Mononuclear cell (primary cell): ENCODE results near the gene FAP. TPM values are rescaled to one million over a fixed set of nuclear protein-coding genes. Genes with fewer than 3 reads are reported as not detected.

Experiments
- H3K27me3 ChIP-seq: 2 replicates; pipeline ENCODE4 v1.6.0; 2011; ENCODE audit warnings: low read length, control low read depth; ENCODE audit not compliant: insufficient read depth
- H3K4me1 ChIP-seq: 2 replicates; pipeline ENCODE4 v1.5.1; 2011; ENCODE audit warnings: mild to moderate bottlenecking, low read length, control low read depth; ENCODE audit not compliant: insufficient read depth
- H3K4me3 ChIP-seq: 2 replicates; pipeline ENCODE4 v1.5.1; 2011; ENCODE audit warnings: mild to moderate bottlenecking, low read length, moderate library complexity
- H3K9me3 ChIP-seq: 2 replicates; pipeline ENCODE4 v1.5.1; 2011; ENCODE audit warnings: low read depth, mild to moderate bottlenecking, control low read depth, low read length
- total RNA-seq: library from RNA; depleted of rRNA; stranded (reverse); fragments of >200 nt; gene quantifications from one replicate; pipeline ENCODE4 v1.2.3, GENCODE V29; 2012

Gene FAP, protein sequence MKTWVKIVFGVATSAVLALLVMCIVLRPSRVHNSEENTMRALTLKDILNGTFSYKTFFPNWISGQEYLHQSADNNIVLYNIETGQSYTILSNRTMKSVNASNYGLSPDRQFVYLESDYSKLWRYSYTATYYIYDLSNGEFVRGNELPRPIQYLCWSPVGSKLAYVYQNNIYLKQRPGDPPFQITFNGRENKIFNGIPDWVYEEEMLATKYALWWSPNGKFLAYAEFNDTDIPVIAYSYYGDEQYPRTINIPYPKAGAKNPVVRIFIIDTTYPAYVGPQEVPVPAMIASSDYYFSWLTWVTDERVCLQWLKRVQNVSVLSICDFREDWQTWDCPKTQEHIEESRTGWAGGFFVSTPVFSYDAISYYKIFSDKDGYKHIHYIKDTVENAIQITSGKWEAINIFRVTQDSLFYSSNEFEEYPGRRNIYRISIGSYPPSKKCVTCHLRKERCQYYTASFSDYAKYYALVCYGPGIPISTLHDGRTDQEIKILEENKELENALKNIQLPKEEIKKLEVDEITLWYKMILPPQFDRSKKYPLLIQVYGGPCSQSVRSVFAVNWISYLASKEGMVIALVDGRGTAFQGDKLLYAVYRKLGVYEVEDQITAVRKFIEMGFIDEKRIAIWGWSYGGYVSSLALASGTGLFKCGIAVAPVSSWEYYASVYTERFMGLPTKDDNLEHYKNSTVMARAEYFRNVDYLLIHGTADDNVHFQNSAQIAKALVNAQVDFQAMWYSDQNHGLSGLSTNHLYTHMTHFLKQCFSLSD
- not detected for total RNA-seq

GRCh38 chr2:162243294-162243693 lies at the start of gene FAP:
Gene FAP (minus strand): TSS chr2:162243445. CDS start chr2:162243327, 118 bp downstream.
- H3K27me3 ChIP-seq = peaks cover 2% of the 10 kb centered on the region
- H3K9me3 ChIP-seq = no peaks in the 10 kb centered on the region
- no peak within 1 kb of the TSS for H3K4me3 ChIP-seq
- H3K4me1 ChIP-seq = no peaks in the 10 kb centered on the region

DNA sequence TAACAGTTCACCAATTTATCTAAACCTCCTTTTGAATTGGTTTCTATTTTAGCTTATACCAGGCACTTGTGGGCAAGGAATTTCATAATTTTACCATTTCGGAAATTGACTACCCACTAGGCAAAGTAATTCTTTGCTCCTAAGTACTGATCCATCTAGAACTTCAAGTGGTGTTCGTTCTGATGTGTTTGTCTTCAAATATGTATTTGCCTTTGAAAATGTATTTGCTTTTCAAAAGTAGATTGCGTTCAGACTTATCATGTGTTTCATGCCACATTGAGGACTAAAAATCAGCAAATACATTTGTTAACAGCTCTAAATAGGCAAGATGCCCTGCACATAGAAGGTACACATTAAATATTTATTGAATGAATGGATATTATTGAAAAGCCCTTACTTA lies 48.5 kb upstream of the FAP start:
- Histone ChIP-seq H3K4me3 (no peak overlapping the region), H3K9me3 (no peaks in the 10 kb centered on the region), H3K27me3 (no peaks in the 10 kb centered on the region), H3K4me1 (no peaks in the 10 kb centered on the region)

- no peaks in the 10 kb centered on the region for H3K9me3 ChIP-seq
- H3K4me1 ChIP-seq = no peaks in the 10 kb centered on the region
- H3K27me3 ChIP-seq = no peaks in the 10 kb centered on the region
- H3K4me3 ChIP-seq = no peak overlapping the region
These were observed 39.6 kb upstream of the FAP start for GRCh38 chr2:162282765-162283425.

GRCh38 chr2:162280654-162281053 lies 37.4 kb upstream of the FAP start:
- Histone ChIP-seq H3K4me1 (no peaks in the 10 kb centered on the region), H3K4me3 (no peak overlapping the region), H3K27me3 (no peaks in the 10 kb centered on the region), H3K9me3 (no peaks in the 10 kb centered on the region)

GRCh38 chr2:162277381-162277780 lies 34.1 kb upstream of the FAP start:
- no peaks in the 10 kb centered on the region for H3K27me3 ChIP-seq
- no peak overlapping the region for H3K4me3 ChIP-seq

GRCh38 chr2:162267996-162268395 lies 24.8 kb upstream of the FAP start:
- H3K4me1 ChIP-seq = no peaks in the 10 kb centered on the region
- no peaks in the 10 kb centered on the region for H3K27me3 ChIP-seq
- no peak overlapping the region for H3K4me3 ChIP-seq
- no peaks in the 10 kb centered on the region for H3K9me3 ChIP-seq

More at GRCh38 chr2:162277381-162277780, 34.1 kb upstream of the FAP start:
- no peaks in the 10 kb centered on the region for H3K9me3 ChIP-seq
- no peaks in the 10 kb centered on the region for H3K4me1 ChIP-seq

DNA sequence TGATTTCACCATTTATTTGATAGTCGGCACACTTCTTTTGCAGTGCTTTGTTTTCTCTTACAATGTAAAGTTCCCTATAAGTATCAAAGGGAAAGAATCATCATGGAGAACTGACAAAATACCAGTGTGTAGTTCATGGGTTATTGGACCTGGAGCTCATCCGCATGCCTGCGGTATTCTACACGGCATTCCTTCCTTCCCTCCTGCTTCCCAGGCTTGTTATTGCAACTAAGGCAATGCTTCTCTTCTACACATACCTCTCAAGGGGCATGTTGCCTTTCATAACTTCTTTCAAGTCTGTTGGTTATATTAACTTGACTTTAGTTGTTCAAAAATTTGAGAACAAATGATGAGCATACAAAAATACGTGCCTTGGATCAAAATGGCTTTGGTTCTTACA lies 24.3 kb upstream of the FAP start:
- Histone ChIP-seq H3K4me3 (no peak overlapping the region), H3K9me3 (no peaks in the 10 kb centered on the region), H3K27me3 (no peaks in the 10 kb centered on the region), H3K4me1 (no peaks in the 10 kb centered on the region)

DNA sequence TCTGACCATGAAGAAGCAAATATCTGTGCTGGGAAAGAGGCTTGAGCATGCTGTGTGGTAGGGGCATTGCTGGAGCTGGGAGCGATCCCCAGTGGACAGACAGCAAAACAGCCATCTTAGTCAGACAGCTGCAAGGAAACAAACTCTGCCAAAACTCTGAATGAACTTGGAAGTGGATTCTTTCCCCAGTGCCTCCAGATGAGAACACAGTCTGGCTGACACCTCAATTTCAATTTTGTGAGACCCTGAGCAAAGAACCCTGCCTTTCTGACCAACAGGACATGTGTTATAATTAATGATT lies 23.2 kb upstream of the FAP start:
- Histone ChIP-seq H3K4me1 (peaks cover 7% of the 10 kb centered on the region), H3K9me3 (no peaks in the 10 kb centered on the region), H3K4me3 (no peak overlapping the region), H3K27me3 (no peaks in the 10 kb centered on the region)

GRCh38 chr2:162265666-162266459 lies 22.6 kb upstream of the FAP start:
- H3K4me1 ChIP-seq = peaks cover 9% of the 10 kb centered on the region
- H3K9me3 ChIP-seq = no peaks in the 10 kb centered on the region
- H3K27me3 ChIP-seq = no peaks in the 10 kb centered on the region
- H3K4me3 ChIP-seq = no peak overlapping the region

DNA sequence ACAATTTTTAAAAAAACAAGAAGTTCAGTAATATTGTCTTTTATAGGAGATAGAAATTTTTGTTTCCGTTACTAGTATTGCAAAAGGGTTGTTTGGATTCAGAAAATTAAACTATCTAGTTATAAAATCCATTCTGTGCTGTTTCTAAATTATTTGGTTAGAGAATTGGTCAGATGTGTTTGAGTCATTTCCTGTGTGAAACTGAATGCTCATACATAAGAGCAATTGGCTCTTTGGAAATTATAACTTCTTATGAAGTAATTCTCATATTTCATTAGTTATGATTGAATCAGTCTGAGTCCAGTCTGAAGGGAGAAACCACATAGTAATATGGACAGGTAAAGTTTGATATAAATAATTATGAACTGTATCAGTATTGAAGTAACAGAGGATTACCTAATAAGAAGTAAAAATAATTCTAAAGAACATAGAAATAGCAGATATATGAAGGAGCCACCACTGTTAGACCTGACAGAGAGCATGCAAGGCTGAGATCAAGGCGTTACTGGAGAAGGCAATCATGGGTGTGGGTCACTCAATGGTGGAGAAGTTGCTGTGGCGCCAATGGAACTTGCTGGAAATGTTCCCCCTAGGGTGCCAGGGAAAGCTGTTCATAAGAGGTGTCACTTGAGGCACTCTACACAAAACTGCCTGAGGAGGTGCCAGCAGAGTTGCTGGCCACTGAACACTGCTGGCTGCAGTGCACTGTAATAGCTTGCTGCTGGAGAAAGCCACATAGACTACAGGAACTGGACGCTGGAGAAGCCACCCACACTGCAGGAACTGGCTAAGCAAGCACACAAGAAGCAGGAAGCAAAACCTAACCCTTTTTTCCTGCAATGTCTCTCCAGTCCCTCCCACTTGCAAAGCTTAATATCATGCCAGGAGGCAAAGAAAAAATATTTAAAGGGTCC lies 18.0 kb upstream of the FAP start:
- Histone ChIP-seq H3K27me3 (no peaks in the 10 kb centered on the region), H3K4me1 (peaks cover 20% of the 10 kb centered on the region), H3K4me3 (no peak overlapping the region), H3K9me3 (no peaks in the 10 kb centered on the region)

DNA sequence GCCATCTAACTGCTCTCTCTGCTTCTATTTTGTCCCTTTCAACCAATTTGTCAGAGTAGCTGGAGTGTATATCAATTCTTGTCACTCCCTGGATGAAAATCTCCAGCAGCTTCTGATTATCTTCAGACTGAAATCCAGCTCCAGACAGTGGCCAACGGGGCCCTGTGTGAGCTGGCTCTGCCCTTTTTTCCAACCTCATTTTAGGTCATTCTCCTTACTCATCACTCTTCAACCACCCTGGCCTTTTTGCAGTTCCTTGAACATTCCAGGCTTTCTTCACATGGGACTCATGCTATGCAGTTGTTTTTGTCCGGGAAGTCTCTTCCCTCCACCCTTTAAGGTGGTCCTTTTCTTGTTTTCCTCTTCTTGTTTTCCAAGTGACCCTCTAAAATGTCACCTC lies 15.4 kb upstream of the FAP start:
- H3K27me3 ChIP-seq = no peaks in the 10 kb centered on the region
- H3K4me1 ChIP-seq = peaks cover 28% of the 10 kb centered on the region
- H3K9me3 ChIP-seq = no peaks in the 10 kb centered on the region
- H3K4me3 ChIP-seq = no peak overlapping the region

- Histone ChIP-seq H3K27me3 (no peaks in the 10 kb centered on the region), H3K9me3 (no peaks in the 10 kb centered on the region), H3K4me3 (no peak overlapping the region), H3K4me1 (peaks cover 28% of the 10 kb centered on the region)
These were observed 14.9 kb upstream of the FAP start for GRCh38 chr2:162258169-162258568.

GRCh38 chr2:162257425-162257824 lies 14.2 kb upstream of the FAP start:
- H3K9me3 ChIP-seq = no peaks in the 10 kb centered on the region
- peaks cover 29% of the 10 kb centered on the region for H3K4me1 ChIP-seq
- H3K4me3 ChIP-seq = no peak overlapping the region
- H3K27me3 ChIP-seq = no peaks in the 10 kb centered on the region

GRCh38 chr2:162256591-162256991 lies 13.3 kb upstream of the FAP start:
- H3K4me3 ChIP-seq = no peak overlapping the region
- no peaks in the 10 kb centered on the region for H3K9me3 ChIP-seq
- H3K4me1 ChIP-seq = peaks cover 27% of the 10 kb centered on the region
- no peaks in the 10 kb centered on the region for H3K27me3 ChIP-seq
